AG08395 (cell line): ENCODE data around the gene EFNA5.
A peak's percentile ranks its signal among the peaks of the same experiment; 100 is the strongest.

Experiments
- DNase-seq: peaks from one replicate; pipeline ENCODE4 v3.0.0; 2012; ENCODE audit warnings: mixed read lengths, low spot score

Gene EFNA5

GRCh38 chr5:107670932-107671741 is at the start of gene EFNA5:
Gene EFNA5, minus strand, starts transcription at chr5:107670937.
- peak; percentile 27 for DNase-seq

GRCh38 chr5:107719034-107719606 is 48.4 kb upstream of the EFNA5 start:
- DNase-seq = no peak

GRCh38 chr5:107717816-107718215 is 47.1 kb upstream of the EFNA5 start:
- DNase-seq = no peak

GRCh38 chr5:107713228-107713627 is 42.5 kb upstream of the EFNA5 start:
- no peak for DNase-seq

- no peak for DNase-seq
These were observed 41.7 kb upstream of the EFNA5 start for GRCh38 chr5:107712359-107712870.

- DNase-seq = peak; percentile 24
These were observed 34.8 kb upstream of the EFNA5 start for GRCh38 chr5:107705402-107706014.

GRCh38 chr5:107704681-107705401 is 34.1 kb upstream of the EFNA5 start:
- DNase-seq = no peak

GRCh38 chr5:107700481-107700880 is 29.7 kb upstream of the EFNA5 start:
- DNase-seq = peak; percentile 18

GRCh38 chr5:107699425-107699824 is 28.7 kb upstream of the EFNA5 start:
- DNase-seq = no peak

GRCh38 chr5:107698286-107698685 is 27.5 kb upstream of the EFNA5 start:
- DNase-seq = peak; percentile 40

GRCh38 chr5:107696498-107696897 is 25.8 kb upstream of the EFNA5 start:
- DNase-seq = no peak

GRCh38 chr5:107696080-107696479 is 25.3 kb upstream of the EFNA5 start:
- DNase-seq = no peak

- no peak for DNase-seq
These were observed 17.2 kb upstream of the EFNA5 start for GRCh38 chr5:107687937-107688336.

GRCh38 chr5:107687404-107687803 is 16.7 kb upstream of the EFNA5 start:
- DNase-seq = no peak

GRCh38 chr5:107682533-107682932 is 11.8 kb upstream of the EFNA5 start:
- DNase-seq = no peak

- DNase-seq = no peak
These were observed 10.1 kb upstream of the EFNA5 start for GRCh38 chr5:107680799-107681198.

GRCh38 chr5:107680099-107680498 is 9.4 kb upstream of the EFNA5 start:
- DNase-seq = no peak

GRCh38 chr5:107676702-107677101 is 6.0 kb upstream of the EFNA5 start:
- no peak for DNase-seq

GRCh38 chr5:107675201-107675600 is 4.5 kb upstream of the EFNA5 start:
- no peak for DNase-seq

- DNase-seq = no peak
These were observed 3.9 kb upstream of the EFNA5 start for GRCh38 chr5:107674655-107675054.

- peak; percentile 87 for DNase-seq
These were observed 2.8 kb upstream of the EFNA5 start for GRCh38 chr5:107673368-107674136.

GRCh38 chr5:107673039-107673367 is 2.3 kb upstream of the EFNA5 start:
- peak; percentile 10 for DNase-seq
